ENCODE results near the gene CEP95.
"Not testable (repeated sequence)": the region's sequence is repeated elsewhere in the genome, so short reads cannot be mapped to it uniquely, and the experiment has no call there.

CEP95 gene

DNA sequence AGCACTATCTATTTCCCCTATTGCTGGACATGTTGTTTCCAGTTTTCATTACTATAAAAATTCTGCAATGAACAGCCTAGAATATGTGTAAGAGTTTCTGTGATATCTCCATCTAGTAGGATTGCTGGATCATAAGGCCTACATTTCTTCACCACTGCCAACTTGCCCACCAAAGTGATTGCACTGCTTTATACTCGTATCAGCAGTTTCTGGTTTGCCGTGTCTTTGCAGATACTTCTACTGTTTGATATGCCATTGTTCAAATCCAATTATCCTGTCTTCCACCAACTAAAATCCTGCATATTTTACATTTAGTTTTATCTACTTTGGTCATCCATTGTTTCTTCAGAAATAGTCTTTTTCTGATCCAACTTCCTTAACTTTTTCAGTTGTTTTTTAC is 21.1 kb downstream of the CEP95 start:
- no peak for DNase-seq

DNA sequence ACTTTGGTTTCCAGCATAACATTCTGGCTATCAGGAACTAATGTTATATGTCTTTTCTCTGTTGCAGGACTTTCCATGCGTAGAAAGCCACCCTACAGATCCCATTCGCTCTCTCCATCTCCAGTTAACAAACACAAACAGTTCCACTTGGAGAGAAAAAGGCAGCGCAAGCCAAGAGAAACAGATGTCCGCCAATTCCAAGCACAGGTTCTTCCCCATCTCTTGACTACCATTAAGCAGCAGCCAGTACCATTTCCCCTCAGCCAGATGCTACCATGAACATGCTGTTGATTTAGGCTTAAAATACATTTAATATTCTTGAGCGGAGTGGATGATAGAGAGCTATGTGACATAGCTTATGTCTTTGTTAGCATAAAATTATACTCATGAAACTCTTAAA is 22.4 kb downstream of the CEP95 start:
- no peak for DNase-seq

DNA sequence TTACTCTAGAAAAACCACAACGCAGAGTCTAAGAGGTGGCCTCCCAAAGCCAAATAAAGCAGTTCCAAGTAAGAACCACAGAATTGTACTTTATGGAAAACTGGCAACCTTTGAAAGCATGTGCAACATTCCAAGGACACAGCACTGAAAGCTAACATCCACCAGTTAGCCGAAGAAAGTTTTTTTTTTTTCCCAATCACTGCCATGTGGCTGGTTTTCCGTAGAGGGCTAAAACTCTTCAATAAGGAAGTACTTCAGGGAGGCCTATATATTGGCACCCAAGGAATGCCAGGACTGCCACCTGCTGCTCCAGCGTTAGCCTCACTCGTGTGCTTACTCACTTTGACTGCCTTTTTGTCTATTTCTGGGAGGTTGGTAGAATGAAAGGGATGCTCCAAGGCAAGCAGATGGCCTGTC is 25.2 kb downstream of the CEP95 start:
- no peak for DNase-seq

DNA sequence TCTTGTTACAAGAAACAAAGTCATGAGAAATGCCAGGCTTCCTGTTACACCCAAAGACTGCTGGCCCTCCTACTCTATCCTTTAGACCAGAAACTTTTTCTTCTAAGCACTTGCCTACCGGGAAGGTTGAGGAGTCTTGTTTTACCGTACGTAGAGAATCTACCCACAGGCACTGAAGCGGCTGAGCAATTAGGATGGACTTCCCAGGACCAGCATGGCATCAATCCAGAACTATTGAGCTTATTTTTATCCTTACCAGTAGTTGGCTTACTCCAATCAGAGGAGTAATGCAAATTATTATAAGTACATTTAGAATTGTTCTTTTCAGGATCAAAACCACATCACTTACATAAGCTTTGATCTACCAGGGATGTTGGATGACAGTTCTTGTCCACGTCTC is 25.6 kb downstream of the CEP95 start:
- no peak for DNase-seq

DNA sequence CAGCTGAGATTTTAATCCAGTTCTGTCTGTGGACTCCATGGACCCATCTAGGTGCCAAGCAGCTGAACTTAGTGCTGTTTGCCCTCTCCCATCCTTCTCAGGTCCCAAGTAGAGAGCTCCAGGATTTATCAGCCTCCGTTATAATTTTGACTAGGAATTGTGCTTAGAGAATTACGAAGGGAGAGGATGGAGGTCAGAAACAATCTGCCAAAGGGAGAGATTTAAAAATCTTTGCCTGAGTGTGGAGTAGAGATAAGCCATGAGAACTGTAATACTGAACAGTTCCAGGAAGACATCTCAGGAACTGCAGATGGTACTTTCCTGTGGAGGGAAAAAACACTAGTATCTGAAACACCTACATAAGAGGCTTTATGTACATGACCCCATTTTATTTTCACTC is 27.0 kb downstream of the CEP95 start:
- DNase-seq = no peak

DNA sequence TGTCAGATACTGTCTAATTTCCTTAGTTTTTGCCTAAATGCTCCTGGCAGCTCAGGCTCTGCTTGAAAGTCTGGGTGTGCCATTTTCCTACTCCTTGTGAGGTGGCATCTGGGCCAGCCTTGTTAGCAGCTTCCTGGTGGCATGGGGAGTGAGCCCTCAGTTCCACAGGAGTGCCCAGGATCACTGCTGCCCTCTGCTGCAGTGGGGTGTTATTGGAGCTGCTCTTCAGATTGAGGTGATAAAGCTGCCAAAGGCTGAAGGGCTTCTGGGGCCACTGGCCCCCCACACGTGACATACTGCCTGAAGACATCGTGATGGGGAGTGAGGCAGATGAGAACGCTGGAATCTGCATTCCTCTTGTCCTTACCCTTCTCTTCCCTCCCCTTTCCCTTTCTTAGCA is 27.4 kb downstream of the CEP95 start:
- DNase-seq = peak; percentile 28 to 46

DNA sequence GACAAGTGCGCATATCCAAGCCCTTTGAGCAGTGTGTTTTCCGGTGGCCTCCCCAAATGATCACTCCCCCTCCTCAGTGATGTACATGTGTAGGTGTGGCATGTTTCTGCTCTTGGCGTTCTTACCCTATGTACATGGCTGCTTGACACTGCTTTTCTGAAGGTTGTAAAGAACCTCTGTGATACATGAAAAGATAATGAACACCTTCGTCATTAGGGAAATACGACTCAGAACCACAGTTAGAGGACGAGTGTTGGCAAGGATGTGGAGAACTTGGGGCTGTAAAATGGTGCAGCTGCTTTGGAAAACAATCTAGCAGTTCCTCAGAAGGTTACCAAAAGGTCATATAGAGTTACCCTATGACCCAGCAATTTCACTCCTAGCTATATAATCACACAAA is 28.6 kb downstream of the CEP95 start:
- DNase-seq = no peak

DNA sequence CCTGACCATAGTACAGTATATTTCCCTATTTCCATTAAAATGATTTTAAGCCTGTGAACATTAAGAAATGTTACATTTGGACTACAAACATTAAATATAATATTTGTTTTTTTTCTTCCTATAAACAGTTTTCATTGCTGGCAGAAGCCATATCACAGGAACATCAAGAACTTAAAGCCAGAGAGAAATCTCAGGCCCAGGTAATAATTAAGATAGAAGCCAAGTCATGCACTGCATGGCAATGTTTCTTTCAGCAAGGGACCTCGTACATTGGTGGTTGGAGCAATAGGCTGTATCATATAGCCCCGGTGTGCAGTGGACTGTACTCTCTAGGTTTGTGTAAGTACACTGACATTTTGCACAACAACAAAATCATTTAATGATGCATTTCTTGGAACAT is 30.1 kb downstream of the CEP95 start:
- DNase-seq = no peak

DNA sequence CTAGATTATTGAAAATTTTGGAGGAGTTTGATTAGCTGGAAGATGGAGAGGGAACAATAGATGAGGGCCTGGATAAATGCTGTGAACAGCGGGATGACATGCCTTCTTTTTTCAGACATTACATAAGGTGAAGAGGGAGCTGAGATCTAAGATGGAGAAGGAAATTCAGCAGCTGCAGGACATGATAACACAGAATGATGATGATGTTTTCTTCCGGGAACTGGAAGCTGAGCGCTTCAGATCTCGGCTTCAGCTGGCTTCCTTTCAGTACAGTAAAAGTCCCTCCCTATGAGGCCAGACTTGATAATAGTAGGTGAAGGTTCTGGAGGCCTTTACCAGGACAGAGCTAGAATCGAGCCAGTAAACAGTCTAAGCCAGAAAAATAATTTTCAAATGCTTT is 30.7 kb downstream of the CEP95 start:
- no peak for DNase-seq

DNA sequence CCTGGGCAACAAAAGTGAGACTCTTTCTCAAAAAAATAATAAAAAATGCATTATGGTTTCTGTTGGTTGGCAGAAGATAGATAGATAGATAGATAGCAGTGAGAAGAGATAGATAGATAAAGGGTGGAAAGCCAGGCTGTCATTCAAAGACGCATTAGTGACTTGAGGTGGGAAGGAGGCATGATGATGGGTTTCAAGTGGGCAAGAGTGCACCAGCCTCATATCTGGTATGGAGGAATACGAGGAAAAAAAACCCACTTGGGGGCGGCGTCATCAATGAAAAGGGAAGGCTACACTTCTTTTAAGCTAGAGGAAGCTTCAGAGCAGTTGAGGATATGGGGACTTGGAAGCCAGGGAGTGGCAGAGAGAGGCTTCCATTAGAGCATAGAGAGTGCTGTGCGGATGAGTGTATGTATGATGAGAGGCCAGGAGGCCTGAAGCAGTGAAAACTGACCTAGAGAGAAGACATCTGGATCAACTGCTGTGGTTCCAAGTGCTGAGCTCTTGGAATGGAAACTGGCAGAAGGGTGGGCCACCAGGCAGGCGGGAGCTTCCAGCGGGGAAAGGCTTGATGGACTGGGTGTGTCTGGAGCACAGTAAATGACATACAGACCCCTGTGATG is 31.8 kb downstream of the CEP95 start:
- no peak for DNase-seq

DNA sequence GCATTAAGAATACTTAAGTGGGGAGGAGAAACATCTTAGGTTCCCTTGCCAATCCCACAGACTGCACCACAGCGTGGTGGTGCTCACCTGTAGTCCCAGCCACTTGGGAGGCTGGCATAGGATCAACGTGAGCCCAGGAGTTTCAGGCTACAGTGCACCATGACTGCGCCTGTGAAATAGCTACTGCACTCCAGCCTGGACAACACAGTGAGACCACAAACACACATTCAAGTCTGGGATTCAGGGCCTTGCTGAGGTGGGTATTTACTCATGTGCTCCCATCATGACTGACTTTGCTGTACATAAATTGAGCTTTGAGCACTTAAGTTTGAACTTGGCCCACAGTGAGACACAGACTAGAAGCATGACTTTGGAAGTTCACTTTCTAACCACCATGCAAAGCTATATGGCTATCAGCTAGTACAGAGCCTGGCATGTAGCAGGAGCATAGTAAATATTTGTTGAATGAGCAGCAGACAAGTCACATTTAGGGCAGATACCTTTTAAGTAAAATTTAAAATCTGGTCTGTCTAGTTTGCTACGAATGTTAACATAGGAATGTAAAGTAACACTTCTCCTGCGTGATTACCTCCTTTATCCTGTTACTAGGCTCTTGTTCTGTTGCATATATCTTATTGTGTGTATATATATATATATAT is 33.5 kb downstream of the CEP95 start:
- no peak for DNase-seq

DNA sequence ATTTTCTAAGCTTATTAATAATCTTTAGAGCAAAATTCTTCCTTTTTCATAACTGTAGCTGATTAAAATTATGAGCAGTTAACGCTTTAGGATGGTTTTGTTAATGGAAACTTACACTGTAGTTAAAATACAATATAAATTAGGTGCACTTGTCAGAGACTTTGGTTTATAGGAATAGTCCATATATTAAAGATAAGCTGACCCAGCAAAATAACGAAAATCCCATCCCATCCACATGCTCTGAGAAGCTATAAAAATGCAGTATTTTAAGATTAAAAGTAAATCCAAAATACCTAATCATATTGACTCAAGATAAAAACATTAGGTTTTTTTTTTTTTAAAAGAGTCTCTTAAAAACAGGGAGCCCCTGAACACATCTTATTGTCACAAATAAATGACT is 38.0 kb downstream of the CEP95 start:
- DNase-seq = no peak

DNA sequence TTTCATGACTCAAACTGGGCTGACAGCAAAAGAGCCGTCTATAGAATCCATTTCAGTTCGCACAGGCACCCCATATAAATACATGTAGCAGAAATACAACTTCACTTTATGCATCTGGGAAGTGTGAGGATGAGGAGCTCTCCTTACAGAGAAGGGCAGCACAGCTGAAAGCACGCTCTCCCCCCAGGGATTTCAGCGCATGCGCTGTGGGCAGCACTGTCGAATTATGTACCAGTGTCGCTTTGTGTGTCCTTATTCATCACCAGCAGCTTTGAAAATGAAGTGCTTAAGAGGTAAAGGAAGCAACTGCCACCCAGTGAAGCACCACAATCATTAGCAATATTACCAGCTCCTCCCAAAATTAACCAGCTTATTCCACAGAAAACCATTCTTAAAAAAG is 39.9 kb downstream of the CEP95 start:
- DNase-seq = no peak

DNA sequence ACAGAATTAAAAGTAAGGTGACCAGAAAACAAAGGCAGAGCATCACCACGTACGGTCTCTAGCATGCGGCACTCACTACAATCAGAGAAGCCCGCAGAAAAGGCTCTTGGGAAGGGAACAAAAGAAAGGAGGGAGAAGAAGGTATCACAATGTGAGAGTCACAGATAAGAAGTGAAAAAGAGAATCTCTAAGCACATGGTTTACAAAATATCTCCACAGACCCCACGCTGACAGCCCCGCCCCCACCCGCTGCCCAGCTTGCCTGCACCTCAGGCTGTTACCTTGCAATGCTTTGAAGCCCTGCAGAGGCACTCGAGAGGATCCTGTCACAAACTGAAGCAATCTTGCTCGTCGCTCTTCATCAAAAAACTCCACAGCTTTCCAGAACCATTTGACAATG is 40.5 kb downstream of the CEP95 start:
- DNase-seq = no peak

DNA sequence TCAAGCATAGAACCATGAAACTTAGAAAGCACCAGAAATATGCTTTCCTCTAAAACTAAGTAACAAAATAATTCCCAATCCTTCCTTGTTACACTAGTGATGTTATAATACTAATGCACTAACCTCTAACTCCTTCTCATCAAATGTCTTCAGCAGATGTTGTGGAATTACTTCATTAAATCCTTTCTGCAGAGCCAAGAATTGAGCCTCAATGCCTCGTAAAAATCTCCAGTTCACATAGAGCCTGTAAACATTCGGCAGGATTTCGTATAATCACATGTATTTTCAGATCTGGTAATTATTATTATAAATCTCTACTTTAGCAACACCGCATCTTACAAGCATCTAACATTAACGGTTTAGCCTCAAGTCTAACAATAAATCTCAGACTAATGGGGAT is 44.7 kb downstream of the CEP95 start:
- no peak for DNase-seq

DNA sequence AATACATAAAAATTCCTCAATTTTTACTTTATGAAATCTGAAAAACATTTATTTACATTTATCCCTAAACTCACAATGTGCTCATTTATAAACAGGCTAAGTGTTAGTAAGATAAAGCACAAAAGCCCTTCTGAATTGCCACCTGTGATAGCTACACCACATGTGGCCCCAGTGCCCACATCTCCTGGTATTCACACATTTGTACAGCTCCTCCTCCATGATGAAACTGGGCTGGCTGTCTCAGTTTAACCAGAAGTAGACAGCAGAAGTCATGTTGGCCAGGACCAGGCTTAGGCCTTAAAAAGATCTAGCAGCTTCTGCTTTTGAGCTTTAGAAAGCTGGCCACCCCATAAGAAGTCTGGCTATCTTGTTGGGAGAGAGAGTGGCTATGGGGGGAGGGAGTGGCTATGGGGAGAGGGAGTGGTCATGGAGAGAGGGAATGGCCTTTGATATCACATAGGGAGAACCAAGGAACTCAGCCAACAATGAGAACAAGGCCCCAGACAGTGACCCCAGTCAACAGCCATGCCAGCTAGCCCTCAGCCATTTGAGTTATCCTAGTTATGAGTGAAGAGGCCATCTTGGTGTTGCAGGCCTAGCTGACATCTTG is 47.4 kb downstream of the CEP95 start:
- DNase-seq = no peak

DNA sequence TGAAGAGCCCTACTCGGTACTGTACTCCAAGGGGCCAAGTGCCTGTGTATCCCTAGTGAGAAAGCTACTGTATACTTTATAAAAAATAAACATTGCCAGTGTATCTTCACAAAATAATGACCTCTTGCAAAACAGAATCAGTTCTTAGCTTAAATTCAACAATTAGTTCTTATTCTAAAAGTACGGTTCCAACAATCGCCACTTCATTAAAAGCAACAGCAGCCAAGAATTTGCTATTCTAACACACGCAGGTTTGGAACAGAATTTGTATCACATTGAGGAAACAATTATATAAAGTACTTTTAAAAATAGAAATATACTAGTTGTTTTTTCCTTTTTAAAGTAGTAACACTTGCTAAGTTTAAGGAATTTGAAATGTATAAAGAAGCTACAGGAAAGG is 48.5 kb downstream of the CEP95 start:
- DNase-seq = no peak

DNA sequence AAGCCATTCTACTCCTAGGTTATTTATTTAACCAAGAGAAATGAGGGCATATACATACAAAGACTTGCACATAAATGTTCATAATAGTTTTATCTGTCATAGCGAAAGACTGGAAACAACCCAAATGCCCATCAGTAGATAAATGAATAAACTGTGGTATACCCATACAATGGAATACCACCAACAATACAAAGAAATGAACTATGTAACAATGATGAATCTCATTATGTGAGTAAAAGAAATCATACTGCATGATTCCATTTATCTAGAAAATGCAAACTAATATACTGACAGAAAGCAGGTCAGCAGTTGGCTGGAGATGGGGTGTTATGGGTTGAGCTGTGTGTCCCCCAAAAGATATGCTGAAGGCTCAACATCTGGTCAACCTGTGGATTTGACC is 57.3 kb downstream of the CEP95 start:
- DNase-seq = no peak

DNA sequence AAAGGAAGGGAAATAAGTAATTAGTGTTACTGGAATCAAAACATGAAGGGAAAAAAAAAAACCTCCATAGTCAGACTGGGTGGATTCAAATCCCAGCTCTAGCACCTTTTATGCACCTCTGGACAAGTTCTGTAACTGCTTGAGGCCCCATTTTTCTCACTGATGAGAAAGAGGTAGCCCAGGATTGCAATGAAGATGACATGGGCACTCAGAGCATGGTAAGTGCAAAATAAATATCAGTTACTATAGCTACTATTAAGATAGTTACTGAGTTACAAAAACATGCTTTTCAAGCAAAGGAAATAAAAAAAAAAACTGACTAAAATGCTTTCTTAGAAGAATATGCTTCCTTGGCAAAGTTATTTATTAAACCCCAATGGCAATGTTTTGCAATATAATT is 58.8 kb downstream of the CEP95 start:
- no peak for DNase-seq

DNA sequence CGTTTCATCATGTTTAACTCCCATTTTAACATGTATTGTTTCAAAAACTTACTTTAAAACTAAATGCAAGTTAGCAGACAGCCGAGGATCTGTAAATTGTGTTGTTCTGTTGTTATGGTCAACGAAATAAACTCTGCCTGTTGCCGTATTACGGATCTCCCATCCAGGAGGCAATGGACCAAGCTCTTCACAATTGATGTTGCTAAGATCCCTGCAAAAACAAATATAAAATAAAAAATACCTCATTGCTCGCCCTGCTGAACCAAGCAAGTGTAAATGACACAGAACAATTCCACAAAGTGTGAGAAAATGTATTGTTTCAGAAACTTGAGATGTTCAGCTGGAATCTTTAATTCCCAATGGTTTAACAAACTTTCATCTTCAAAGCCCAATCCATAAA is 65.0 kb downstream of the CEP95 start:
- no peak for DNase-seq

DNA sequence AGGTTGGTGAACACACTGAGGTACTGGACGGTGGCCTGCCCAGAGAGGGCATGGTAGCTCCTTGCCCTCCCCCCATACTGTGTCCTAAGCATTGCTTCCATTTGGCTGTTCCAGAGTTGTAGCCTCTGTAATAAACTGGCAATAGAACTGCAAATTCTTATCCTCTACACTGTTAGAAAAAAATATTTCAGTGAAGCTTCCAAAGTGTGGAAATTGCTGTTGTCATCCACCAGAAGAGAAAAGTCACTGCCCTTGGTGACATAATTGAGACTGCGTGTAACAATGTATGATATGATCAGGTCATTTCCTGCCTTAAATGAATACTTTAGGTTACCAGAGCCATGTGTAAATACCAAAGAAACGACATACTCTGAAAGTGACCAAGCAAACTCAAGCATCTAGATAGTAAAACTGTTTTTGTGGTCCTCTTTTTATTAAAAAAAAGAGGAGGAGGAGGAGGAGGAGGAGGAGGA is 65.9 kb downstream of the CEP95 start:
- no peak for DNase-seq

DNA sequence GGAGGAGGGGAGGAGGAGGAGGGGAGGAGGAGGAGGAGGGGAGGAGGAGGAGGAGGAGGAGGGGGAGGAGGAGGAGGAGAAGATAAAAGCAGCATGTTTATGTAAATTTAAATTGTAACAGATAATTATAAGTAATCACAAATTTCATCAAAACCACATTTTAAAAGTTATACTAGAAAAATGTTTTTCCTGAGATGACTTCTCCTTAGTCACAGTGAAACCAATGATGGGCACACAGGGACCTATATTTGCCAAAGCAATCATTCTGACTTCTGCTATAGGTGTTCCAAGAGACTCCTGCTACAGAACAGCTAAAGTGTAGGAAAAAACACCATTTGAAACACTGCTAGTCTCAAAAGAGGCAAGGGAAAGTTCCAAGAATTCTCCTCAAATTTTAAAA is 66.4 kb downstream of the CEP95 start:
- no peak for DNase-seq

DNA sequence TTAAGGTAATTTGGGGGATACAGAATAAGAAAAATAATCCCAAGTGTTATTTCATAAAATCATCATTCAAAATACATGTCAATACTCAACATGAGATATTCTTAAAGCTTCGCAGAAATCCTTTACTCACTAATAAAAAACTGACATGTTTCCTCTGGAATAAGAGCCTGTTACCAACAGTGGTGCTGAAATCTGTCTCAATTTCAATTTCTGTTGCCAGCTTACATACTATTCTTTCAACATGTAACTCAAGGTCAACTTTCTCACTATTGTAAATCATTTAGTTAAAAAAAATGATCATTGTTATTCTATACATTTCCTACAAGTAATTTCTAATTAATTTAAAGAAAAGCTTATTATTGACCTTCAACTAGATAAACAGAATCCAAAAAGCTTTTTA is 67.9 kb downstream of the CEP95 start:
- no peak for DNase-seq

DNA sequence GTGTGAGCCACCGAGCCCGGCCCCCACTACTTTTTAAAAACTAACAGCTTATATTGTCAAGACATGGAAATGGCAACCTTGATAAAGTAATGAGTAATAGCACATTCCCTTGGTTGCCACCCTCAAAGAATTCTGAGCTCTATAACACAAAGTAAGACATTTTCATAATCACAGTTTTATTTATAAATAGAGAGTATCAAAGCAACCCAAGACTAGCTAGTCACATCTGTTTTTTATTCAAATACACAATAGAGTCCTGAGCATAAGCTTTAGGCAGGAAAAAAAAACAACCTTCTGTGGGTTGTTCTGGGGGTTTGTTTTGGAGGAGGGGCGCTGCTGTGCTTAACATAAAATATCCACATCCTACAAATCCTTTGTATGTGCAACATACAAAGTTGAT is 68.7 kb downstream of the CEP95 start:
- no peak for DNase-seq

DNA sequence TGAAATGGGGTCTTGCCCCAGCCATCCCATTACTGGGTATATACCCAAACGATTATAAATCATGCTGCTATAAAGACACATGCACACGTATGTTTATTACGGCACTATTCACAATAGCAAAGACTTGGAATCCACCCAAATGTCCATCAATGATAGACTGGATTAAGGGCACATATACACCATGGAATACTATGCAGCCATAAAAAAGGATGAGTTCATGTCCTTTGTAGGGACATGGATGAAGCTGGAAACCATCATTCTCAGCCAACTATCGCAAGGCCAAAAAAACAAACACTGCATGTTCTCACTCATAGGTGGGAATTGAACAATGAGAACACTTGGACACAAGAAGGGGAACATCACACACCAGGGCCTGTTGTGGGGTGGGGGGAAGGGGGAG is 70.2 kb downstream of the CEP95 start:
- DNase-seq = not testable (repeated sequence)

Measured in AML-193 (cell line).